SH-SY5Y (cell line): ENCODE data around the gene SPSB1.

Source experiments
- GATA2 ChIP-seq: IDR thresholded peaks from 2 replicates; pipeline ENCODE4 v1.6.1; 2011; ENCODE audit warnings: mild to moderate bottlenecking, low read depth, low read length
- GATA3 ChIP-seq: IDR thresholded peaks from 2 replicates; pipeline ENCODE4 v1.6.1; 2011; ENCODE audit warnings: low read depth, mild to moderate bottlenecking, low read length, moderate library complexity

Gene SPSB1

DNA sequence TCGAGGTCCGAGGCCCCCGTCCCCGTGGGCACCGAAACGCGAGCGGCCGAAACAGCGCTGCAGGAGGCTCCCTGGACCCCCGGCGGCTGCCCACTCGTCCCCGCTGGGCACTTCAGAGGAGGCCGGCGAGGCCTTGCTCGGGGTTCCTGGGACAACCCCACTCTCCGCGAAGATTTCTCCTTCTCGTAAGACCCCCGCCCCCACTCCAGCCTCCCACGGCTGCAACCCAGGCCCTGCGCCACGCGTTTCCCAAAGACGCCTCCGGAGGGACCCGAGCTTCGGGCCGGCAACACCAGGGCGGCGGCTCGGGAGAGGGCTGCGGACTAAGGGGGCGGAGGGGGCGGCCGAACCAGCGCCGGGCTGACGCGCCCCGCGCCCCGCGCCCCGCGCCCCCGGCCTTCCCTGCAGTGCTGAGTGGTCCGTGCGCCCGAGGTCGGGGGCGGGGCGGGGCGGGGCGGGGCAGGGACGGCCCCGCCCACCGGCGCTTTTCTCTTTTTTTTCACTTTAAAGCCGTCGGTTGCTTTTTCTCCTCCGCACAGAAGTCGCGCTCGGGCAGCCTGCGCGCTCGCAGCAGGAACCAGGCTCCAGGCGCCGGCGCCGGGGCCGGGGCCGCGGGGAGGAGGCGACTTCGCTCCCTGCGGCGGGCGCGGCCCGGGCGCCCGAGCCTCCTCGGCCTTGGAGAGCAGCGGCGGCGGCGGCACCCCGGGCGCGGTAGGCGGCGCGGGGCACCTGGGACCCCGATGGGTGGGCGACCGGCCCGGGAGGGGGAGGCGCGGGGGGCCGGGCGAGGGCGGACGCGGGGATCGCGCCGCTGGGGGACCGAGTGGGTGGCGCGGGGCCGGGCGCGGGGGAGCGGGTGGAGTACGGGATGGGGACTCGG is at the start of gene SPSB1:
Gene SPSB1 (plus strand): TSS at position 534 of the 880 bp plus-strand sequence. CDS start 62,998 bp downstream, outside the sequence.
- TF ChIP-seq GATA2 (no peak), GATA3 (no peak)

DNA sequence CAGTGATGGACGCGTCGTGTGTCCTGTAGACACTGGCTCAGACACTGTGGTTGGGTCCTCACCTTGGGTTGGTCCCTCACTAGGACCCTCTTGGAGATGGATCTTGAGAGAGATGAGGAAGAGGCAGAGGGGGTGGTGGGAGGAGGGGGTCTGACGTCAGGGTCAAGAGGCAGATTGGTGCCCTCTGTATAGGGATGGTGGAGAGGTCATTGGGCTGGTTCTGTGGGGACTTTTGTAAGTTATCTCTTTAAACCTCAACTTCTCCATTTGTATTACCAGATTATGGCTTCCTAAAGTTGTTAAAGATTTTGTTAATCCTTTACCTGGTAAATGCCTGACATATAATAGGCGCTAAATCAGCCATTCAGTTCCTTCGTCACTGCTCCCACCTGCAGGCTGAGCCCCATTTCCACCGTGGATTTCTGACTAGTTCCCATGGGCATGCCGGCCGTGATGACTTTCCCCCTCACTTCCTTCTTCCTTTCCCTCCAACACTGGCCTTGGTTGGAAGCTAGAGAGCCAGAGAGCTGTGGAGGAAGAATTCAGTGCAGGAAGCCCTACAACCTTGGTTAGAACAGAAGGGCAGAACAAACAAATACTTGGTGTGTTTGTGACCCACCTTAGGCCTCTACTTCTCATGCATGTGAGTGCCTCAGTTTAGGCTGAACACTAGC is 49.5 kb upstream of the SPSB1 start:
- TF ChIP-seq GATA3 (no peak), GATA2 (no peak)

DNA sequence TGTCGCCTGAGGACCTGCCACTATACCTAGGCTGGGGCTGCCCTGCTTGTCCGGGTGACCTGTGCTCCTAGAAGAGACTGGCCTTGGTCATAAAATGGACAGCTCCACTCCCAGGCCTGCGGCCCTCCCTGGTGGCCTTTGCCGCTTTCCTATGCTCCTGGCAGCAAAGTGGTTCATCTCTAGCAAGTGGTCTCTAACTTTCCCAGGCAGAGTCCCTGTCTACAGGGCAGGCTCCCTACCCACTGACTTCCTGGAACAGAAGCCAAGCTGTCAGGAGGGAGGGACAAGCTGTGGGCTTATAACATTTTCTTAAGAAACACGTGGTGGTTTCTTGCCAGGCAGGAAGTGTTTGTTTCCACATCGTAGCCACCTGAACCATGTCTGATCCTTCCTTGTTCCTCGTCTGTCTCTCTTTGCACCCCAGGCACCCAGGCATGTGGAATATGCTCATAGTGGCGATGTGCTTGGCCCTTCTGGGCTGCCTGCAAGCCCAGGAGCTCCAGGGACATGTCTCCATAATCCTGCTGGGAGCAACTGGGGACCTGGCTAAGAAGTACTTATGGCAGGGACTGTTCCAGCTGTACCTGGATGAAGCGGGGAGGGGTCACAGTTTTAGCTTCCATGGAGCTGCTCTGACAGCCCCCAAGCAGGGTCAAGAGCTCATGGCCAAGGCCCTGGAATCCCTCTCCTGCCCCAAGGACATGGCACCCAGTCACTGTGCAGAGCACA is 48.0 kb upstream of the SPSB1 start:
- TF ChIP-seq GATA2 = no peak
- no peak for TF ChIP-seq GATA3

DNA sequence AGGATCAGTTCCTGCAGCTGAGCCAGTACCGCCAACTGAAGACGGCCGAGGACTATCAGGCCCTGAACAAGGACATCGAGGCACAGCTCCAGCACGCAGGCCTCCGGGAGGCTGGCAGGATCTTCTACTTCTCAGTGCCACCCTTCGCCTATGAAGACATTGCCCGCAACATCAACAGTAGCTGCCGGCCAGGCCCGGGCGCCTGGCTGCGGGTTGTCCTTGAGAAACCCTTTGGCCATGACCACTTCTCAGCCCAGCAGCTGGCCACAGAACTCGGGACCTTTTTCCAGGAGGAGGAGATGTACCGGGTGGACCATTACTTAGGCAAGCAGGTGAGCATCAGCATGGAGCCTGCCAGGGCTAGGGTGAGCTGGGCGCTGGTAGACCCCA is 47.5 kb upstream of the SPSB1 start:
- TF ChIP-seq GATA2 (no peak), GATA3 (no peak)

DNA sequence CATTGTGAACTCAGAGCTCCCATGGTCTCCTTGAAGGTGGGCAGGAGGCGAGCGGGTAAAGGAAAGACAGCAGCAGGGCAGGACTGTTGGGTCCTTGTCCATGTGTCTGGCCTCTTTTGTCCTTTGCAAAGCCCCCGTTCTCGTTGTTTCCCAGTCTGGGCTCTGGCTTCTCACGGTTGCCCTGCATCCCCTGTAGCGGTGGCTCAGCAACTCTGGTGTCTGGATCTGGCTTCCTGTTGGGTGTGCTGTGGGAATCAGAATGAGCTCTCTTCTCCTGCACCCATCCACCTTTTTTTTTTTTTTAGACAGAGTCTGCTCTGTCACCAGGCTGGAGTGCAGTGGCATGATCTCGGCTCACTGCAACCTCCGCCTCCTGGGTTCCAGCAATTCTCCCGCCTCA is 47.0 kb upstream of the SPSB1 start:
- no peak for TF ChIP-seq GATA2
- TF ChIP-seq GATA3 = no peak

DNA sequence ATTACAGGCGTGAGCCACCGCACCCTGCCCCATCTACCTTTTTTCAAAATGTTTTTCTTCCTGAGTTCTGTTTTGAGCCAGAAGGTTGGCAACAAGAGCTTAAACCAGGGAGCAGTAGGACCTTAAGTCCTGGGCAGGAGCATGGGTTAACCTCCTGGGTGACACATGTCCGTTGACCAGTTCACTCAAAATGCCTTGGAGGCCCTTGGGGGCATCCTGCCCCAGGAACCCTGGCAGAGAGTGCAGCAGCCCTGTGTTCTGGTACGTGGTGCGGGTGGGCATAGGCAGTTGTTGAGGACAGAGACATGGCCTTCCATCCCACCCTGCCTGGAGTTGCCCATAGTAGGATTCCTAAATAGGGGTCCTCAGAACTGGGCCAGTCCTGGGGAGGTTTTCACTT is 46.5 kb upstream of the SPSB1 start:
- TF ChIP-seq GATA2 (no peak), GATA3 (no peak)

DNA sequence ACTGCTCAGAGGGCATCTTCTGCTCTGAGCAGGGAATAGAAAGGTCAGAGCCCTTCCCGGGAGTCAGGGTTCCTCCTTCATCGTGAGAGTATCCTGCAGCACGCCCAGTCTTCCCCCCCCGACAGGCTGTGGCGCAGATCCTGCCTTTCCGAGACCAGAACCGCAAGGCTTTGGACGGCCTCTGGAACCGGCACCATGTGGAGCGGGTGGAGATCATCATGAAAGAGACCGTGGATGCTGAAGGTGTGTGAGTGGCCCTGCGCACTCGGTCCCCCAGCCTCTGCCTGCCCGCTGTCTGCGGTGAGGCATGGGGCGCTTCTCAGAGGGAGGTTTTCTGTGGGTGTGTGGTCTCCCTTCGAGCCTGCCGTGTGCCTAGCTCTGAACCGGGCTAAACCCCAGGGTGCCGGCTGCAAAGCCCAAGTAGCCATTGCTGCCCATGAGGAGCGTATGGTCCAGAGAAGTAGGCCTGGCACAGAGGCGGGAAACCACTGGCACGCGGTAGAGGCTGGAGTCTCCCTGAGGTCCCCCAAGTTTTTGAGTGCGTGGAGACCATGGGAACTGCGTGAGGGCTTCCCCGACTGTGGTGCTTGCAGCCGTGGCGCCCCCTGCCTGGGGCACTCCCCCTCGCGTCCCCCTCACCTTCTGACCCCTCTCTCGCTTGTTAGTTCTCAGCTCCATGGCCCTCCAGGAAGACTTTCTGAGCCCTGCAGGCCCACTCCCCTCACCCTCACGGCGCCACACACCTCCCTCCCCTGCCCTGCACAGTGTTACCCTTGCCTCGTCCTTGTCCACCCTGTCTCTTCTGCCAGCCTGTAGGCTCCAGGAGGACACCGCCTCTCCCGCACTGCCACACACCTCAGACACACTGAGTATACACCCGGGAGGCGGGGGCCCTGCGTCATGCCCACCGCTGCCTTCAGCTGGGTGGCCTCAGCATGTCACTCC is 45.6 kb upstream of the SPSB1 start:
- no peak for TF ChIP-seq GATA2
- no peak for TF ChIP-seq GATA3

DNA sequence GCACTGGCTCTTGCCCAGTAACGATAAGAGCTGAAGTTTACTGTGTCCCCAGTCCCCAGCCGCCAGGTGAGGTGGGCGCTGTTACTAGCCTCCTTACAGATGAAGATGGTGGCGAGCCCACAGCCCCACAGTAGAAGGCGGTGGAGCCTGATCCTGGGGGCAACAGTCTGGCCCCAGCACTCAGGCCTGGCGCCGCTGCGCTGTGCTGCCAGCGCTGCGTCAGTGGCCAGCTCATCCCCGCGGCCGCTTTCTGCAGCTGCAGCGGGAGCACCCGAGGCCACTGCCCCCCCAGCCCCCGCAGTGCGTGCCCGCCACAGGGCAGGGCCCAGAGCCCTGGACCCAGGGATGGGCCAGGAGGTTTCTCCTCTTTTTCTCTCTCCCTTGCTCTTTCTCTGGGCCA is 44.8 kb upstream of the SPSB1 start:
- TF ChIP-seq GATA2 = no peak
- no peak for TF ChIP-seq GATA3

DNA sequence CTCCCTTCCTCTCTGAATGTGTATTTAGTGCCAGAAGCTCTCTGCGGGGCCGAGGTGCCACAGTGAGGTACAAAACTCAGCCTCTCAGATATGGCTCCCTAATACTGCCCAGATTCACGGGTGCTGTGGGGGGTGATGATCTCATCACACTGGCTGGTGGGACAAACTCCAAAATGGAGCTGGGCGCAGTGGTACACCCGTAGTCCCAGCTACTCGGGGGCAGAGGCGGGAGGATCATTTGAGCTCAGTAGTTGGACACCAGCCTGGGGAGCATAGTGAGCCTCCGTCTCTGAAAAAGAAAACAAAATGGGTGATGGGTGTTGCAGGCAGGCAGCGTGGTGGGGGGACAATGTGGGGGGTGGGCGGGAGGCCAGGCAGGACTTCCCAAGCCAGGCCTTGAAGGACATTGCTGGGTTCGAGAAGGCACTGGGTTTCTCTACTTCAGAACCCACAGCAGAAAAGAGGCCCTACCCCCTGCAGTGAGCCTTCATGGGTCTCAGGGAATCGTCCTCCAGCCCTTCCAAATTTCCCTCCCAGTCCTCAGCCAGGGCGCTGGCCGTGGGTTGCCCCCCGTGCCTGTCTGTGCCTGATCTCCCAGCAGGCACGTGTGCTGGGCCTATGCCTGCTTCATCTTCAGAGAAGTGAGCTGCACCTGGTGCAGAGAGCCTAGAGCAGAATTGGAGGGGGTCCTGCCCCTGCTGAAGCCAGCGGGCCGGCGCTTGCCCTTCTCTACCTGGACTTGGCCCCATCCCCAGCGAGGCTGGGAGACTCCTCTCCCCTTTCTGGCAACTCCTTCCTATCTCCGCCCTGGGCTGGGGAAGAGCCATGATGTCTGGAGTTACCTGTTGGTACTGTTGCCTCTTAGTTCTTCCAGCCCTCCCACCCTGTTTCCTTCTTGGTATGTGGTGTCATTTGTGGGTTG is 44.1 kb upstream of the SPSB1 start:
- TF ChIP-seq GATA3 (no peak), GATA2 (no peak)

DNA sequence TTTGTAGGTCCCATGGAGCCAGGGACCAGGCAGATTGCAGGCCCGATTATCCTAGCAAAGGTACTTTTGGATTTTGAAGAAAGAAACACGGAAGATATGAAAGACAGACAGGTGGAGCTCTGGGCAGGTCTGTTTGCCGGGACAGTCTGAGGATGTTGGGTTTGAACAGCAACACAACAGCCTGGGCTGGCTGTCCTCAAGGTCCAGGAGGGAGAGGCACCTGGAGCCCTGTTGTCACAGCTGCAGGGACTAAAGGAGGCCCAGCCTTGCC is 43.5 kb upstream of the SPSB1 start:
- TF ChIP-seq GATA2 (no peak), GATA3 (no peak)

DNA sequence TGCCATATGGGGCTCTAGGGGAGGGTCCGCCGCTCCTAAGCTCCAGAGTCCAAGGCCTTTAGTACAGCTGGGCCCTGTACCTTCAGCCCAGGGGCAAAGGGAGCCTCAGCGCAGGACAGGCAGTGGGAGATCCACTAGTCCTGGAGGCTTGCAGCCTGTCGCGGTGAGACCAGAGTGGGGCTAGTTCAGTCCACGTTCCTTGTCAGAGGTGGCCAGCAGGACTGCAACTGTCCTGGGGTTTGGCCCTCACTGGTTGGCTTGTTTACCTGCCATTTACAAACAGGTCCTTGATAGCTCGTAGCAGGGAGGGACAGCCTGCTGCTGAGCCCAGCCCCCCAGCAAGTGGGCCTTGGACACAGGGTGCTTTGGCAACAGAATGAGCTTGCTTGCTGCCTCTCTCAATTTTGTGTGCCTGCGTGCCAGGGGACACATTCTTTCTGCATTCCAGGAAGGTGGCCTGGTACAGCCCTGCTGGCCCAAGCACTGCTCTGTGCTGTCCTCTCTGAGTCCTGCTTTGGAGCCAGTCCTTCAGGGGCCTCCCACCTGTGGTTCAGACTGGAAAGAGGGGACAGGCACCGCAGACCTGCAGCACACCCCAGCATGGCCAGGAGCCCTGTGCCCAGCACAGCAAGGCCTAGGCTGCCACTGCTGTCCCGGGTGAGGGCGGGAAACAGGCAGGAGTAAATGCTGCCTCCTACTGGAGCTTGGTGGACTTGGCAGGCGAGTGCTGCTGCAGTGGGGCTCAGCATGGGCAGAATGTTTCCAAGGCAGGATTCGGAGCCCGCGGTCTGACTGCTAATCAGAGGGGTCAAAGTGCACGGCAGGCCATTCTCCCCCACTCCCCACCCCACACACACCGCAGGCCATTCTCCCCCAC is 42.9 kb upstream of the SPSB1 start:
- TF ChIP-seq GATA2 = no peak
